GM19397 (cell line): ENCODE measurements around the gene RABGAP1L.
"Not testable (repeated sequence)": the region's sequence is repeated elsewhere in the genome, so short reads cannot be mapped to it uniquely, and the experiment has no call there.

Source experiments
- ATAC-seq: cut with Tn5 transposase; IDR thresholded peaks from one replicate; pipeline ENCODE4 v1.9.1; 2021; ENCODE audit warnings: mild to moderate bottlenecking, moderate library complexity; ENCODE audit not compliant: unreplicated experiment

RABGAP1L gene

GRCh38 chr1:174153085-174153824 lies 6.1 kb upstream of the RABGAP1L start:
- no peak for ATAC-seq

DNA sequence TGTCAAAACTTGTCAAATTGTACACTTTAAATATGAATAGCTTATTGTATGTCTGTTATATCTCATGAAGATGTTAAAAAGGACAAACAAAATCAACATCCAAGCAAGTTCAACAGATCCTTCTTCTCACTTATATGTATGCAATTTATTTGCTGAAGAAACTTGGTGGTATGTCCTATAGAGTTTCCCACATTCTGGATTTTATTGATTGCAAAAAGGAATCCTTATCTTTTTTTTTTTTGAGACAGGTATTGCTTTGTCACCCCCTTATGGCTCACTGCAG lies 5.6 kb upstream of the RABGAP1L start:
- ATAC-seq = no peak

DNA sequence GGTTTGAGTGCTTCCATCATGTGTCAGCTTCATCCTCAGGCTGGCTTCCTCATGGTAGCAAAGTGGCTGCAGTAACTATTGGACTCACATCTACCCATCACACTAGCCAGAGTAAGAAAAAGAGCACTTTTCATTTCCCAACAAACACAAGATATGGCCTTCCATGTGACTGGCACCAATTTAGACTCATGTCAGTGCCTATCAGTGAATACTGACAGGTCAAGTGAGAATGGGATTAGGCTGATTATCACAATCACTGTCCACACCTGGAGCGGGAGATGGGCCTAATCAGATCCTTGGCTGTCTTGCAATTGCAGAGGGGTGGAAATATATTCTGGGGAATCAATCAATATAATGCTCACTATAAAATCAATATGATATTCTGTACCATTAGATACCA lies 2.9 kb upstream of the RABGAP1L start:
- no peak for ATAC-seq

DNA sequence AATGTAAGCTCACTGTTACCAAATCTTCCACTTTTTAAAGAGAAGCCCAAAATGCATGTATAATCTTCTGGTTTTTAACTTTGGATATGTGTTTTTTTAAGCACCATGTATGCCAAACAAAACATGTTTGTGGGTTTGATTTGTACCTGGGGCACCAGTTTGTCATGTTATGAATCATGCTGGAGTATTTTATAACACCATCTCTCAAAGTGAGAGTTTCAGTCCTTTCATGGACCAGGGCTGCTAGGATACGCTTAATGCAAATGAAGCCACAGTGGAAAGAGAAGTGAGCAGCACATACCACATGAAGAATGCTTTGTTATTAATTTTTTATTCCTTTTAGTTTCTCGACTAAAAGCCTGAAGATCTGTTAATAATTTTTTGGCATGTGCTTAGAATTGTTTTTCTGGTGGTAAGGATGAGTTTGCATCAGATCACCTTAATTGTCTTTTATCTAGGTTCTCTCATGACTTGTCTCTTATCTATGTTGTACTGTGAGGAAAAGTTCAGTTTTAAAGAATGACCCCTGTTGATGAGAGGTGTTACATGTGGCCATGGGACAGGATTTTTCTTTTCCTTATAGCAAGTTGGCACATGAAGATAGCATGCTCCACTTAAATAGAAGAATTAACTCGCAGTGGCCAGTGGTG lies 2.0 kb upstream of the RABGAP1L start:
- ATAC-seq = peak; percentile 30

GRCh38 chr1:174158767-174159251 lies 511 bp upstream of the RABGAP1L start:
- peak; percentile 6 for ATAC-seq

- peak; percentile 5 for ATAC-seq
These were observed 771 bp downstream of the RABGAP1L start for GRCh38 chr1:174160109-174160473.

- ATAC-seq = no peak
These were observed 1.3 kb downstream of the RABGAP1L start for GRCh38 chr1:174160603-174161002.

DNA sequence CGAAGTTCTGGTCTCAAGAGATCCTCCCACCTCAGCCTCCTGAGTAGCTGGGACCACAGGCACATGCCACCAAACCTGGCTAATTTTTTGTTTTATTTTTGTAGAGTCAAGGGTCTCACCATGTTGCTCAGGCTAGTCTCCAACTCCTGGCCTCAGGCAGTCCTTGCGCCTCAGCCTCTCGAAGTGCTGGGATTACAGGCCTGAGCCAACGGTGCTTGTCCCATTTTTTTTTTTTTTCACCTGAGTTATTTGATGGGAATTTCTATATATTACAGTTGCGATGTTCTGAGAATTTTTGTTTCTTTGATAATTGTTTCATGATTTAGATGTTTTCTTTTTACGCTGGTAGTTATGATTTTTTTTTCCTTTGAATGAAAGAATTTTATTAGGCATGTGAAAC lies 2.5 kb downstream of the RABGAP1L start:
- no peak for ATAC-seq

DNA sequence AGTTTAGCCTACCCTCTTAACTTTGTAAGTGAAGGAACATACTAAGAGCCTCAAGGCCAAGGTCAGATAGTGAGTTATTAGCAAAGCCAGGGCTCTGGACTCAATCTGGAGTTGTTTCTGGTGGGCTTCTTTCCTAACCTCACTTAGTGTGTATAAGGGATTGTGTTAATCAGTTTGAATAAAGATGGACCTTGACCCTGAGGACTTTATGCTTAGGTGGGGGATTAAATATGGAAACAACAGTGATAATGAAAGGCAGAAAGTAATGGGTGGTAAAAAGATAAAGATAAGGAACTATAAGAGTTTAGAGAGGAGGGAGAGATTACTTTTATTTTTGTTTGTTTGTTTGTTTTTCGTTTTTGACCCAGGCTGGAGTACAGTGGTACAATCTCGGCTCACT lies 5.5 kb downstream of the RABGAP1L start:
- no peak for ATAC-seq

GRCh38 chr1:174165471-174166137 lies 6.3 kb downstream of the RABGAP1L start:
- ATAC-seq = no peak

DNA sequence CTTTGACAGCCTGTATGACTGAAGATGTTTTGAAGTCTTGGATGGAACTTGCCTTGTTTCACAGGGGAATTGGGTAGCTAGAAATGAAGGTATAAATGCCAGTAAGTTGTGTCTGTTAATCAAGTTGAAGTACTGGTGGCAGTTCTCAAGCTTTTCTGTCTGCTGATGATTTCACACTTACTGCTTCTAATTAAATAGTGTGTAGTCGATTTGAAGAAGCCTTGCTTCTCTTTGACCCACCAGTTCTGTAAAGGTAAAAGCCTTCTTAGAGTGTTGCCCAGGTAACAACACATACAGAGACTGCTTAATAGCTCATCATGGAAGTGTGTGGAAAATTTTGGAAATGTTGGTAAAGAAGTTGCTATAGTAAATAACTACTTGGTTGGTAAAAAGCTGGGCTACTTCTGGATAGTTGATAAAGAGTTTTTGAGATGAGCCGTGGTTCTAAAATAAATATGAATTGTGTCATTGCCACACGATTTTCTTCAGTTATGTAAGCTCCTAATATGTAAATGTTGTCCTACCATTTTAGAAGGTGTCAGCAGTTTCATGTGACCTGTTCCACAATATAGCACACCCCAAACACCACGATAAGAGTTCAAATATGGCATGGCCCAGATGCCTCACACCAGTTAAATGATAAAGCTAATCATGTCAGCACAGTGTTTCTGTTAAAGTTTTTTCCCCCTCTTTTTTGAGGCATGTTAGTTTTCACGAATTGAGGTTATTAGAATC lies 7.4 kb downstream of the RABGAP1L start:
- no peak for ATAC-seq

DNA sequence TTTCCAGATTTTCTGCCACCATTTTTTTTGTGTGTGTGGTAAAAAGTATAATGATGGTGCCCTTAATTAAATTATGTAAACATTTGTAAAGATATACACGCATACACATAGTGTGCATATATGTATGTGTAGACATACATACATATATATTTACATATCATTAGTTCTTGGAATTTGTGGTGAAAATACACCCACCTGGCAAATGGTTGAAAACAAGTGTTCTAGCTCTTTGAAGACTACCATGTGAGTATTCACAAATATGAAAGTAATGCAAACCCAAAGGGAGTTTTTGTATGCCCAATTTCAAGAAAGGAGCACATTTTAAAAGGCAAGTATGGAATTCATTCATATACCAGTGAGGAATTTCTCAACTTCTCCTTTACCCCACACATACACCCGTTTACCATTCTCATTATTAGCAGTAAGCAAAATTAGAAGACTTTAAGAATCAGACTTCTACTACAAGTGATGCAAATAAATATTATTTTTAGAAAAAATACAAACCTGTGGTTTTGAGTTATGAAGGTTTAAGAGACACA lies 8.0 kb downstream of the RABGAP1L start:
- no peak for ATAC-seq

DNA sequence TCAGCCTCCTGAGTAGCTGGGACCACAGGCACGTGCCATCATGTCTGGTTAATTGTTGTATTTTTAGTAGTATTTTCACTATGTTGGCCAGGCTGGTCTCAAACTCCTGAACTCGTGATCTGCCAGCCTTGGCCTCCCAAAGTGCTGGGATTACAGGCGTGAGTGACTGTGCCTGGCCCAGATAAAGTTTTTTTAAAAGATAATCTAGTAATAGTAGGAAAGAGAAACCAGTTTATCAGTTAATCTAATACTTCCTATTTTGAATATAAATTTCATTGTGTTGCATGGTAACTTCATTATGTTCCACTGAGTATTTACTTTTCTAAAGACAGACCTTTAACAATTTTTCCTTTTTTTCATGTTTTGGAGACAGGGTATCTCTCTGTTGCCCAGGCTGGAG lies 10.0 kb downstream of the RABGAP1L start:
- no peak for ATAC-seq

GRCh38 chr1:174171073-174171472 lies 11.8 kb downstream of the RABGAP1L start:
- ATAC-seq = no peak

DNA sequence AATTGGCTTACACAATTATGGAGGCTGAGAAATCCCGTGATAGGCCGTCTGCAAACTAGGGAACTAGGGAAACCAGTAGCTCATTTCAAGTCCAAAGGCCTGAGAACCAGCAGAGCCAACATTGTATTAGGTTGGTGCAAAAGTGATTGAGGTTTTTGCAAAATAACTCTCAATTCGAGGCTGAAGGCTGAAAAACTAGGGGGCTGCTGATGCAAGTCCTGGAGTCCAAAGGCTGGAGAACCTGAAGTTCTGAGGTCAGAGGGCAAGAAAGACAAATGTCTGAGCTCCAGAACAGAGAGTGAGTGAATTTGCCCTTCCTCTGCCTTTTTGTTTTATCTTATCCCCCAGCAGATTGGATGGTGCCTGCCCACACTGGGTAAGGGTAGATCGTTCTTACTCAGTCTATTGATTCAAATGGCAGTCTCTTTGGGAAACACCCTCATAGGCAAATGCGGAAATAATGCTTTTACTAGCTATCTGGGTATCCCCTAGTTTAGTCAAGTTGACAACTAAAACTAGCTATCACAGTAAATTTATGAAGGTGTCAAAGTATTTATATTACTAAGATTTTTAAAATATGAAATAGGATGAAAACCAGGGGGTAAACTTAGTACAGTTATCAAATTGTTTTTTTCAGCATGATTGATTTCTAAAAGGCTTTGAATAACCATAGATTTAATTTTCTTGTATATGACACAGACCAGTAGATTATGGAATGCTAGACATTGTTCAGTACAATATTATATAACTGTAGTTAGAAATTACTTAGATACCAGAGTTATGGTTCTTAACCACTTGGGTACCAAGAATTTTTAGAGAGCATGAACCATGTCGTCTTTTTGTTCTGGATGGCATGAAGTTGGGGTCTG lies 15.4 kb downstream of the RABGAP1L start:
- ATAC-seq = no peak

GRCh38 chr1:174178459-174178858 lies 19.1 kb downstream of the RABGAP1L start:
- ATAC-seq = not testable (repeated sequence)

DNA sequence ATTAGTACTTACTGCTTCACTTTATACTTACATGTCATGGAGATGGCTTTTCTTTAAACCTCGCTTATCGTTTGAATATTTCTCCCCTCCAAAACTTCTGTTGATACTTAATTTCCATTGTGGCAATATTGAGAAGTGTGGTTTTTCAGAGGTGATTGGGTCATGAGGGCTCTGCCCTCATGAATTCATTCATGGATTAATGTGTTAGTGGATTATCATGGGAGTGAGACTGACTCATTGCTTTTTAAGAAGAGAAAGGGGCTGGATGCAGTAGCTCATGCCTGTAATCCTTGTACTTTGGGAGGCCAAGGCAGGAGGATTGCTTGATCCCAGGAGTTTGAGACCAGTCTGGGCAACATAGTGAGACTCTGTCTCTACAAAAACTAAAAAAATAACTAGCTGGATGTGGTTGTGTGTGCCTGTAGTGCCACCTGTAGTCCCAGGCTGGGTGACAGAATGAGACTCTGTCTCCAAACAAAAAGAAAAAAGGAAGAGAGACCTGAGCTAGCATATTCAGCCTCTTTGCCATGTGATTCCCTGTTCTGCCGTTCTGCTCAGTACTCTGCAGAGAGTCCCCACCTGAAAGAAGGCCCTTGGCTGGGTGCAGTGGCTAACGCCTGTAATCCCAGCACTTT lies 30.2 kb downstream of the RABGAP1L start:
- ATAC-seq = no peak

DNA sequence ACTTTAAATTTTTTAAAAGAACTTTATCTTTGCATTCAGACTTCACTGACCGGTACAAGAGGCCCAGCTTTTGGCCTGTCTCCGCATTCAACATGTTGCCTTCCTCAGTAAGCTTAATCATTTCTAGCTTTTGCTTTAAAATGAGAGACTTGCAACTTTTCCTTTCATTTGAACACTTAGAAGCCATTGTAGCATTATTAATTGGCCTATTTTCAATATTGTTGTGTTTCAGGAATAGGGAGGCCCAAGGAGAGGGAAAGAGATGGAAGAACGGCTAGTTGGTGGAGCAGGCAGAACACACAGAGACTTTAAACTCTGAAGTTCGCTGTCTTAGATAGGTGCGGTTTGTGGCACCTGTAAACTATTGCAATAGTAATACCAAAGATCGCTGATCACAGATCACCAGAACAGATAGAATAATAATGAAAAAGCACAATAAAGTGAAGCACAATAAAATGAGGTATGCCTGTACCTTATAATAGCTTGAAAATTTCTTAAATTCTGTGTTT lies 31.4 kb downstream of the RABGAP1L start:
- no peak for ATAC-seq

DNA sequence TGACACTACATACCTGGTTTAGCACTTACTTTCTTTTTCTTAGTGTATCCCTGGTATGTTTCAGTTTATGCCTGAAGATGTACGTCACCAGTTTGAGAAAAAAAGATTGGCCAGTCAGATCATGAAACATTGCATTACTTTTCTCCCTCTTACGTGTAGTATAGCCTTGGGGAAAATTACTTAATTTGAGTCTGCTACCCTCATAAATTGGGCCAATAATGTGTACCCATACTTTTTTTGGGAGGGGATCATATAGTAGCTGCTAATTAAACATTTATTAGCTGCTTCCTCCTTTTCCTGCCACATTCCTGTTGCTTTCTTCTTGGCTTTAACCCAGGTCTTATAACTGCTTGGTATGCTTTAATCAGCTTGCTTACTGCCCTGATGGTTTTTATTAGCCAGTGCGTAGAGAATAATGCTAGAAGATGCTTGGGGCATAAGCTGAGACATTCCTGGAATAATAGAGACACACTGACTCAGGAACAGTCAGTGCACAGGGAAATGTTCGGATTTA lies 32.1 kb downstream of the RABGAP1L start:
- no peak for ATAC-seq
